Measurements from ENCODE around the gene FAM81B.

FAM81B gene

DNA sequence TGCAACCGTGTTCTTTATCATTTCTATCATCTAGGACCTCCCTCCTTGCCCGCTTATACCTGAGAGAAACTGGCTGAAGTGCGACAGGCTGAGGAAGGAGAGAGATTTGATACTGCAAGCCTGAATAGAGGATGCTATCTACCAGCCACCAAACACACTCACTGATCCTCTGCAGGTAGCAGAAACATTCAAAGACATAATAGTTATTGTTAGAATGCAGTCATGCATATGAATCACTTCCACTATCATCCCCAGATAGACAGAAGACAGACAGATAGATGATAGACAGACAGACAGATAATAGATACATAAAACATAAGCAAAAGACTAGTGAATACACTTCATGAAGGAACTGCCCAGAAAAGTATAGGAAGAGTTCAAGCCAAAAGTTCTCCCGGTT is 32.9 kb downstream of the FAM81B start:
- no peak for DNase-seq (ENCODE audit: low read depth)
- TF ChIP-seq CTCF (IDR thresholded peaks at IDR 0.05; ENCODE audit: low read length, missing control alignments), result no peak
- H3K4me3 ChIP-seq (replicated peaks; ENCODE audit: low read depth, low read length), result no peak overlapping the region

GRCh38 chr5:95424526-95424925 is 33.4 kb downstream of the FAM81B start:
- no peak for DNase-seq (ENCODE audit: low read depth)
- no peak overlapping the region for H3K4me3 ChIP-seq (replicated peaks; ENCODE audit: low read depth, low read length)
- TF ChIP-seq CTCF (IDR thresholded peaks at IDR 0.05; ENCODE audit: low read length, missing control alignments), result no peak

DNA sequence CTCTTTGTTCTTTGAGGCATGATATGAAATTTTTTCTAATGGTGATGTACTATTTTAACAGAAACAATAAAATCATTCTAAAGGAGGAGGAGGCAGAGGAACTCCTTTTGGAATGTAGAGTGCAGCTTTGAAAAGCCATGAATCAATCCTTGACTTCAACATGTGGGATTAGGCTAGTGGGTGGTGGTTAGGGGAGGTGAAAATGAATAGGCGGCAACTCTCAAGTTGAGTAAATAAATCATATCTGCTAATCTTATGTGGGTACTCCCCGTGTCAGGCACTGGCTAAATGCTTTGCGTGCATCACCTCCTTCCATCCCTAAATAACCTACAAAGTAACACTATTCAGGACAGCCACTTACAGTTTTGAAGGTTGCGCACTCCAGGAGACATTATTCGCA is 35.1 kb downstream of the FAM81B start:
- TF ChIP-seq CTCF (IDR thresholded peaks at IDR 0.05; ENCODE audit: low read length, missing control alignments), result no peak

DNA sequence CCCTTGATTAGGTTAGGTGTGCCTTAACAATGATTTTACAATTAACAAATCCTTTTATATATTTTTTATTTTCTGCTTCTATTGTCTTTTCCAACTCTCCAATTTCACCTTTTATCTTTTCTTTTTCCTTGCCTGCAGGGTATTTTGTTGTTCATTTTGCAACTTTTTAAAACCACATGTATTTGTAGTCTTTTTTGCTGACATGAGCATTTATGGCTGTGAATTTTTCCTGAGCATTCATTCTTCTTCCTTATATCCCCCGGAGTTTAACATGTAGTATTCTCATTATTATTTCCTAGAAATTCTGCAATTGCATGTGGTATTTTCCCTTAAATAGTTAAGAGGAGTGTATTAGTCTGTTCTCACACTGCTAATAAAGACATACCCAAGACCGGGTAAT is 41.6 kb downstream of the FAM81B start:
- no peak for TF ChIP-seq CTCF (IDR thresholded peaks at IDR 0.05; ENCODE audit: low read length, missing control alignments)
- no peak for DNase-seq (ENCODE audit: low read depth)
- no peak overlapping the region for H3K4me3 ChIP-seq (replicated peaks; ENCODE audit: low read depth, low read length)

More for the DNA sequence above, 35.1 kb downstream of the FAM81B start:
- no peak for DNase-seq (ENCODE audit: low read depth)
- H3K4me3 ChIP-seq (replicated peaks; ENCODE audit: low read depth, low read length), result no peak overlapping the region

DNA sequence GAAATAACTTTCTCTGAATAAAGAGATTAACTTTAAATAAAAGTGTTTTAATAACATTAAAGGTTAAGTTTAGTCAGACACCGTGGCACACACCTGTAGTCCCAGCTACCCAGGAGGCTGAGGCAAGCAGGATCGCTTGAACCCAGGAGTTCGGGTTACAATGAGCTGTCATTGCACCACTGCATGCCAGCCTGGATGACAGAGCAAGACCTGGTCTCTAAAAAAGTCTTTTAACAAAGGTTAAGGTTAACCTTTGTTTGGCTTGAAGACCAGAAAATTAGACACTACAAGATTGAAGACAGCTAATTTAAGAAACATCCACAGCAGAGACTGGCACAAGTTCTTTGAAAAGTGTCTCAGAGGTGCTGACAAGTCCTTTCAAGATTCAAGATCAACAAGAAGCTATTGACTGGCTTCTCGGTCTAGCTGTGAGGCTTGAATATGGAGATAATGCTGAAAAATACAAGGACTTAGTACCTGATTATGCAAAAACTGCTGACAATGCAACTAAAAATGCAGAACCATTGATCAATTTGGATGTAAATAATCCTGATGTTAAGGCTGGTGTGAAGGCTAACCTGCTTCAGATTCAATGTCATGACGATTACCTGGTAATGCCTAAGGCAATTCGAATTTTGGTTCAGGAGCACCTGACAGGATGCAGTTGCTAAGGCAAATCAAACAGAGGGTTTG is 48.8 kb downstream of the FAM81B start:
- TF ChIP-seq CTCF (IDR thresholded peaks at IDR 0.05; ENCODE audit: low read length, missing control alignments), result no peak
- H3K4me3 ChIP-seq (replicated peaks; ENCODE audit: low read depth, low read length), result no peak overlapping the region
- DNase-seq (ENCODE audit: low read depth), result no peak

DNA sequence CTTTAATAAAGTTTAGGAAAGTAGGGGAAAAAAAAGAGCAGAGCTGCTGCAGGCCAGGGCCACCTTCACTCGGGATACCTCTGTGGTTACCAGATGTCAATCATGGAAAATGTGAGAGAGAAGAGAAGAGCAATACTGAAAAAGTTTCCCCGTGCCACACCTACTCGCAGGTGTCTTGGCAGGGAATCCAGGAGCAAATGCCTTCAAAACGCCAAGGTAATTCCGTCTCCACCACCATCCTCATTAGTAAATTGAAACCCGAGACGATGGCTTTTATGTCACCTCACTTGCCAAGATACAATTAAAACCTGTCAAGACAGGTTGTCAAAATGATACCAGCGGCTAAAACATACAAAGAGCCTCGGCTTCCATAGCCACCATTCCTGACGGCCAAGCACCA is 49.7 kb downstream of the FAM81B start:
- TF ChIP-seq CTCF (IDR thresholded peaks at IDR 0.05; ENCODE audit: low read length, missing control alignments), result no peak
- DNase-seq (ENCODE audit: low read depth), result no peak
- H3K4me3 ChIP-seq (replicated peaks; ENCODE audit: low read depth, low read length), result no peak overlapping the region

- no peak overlapping the region for H3K4me3 ChIP-seq (replicated peaks; ENCODE audit: low read depth, low read length)
- DNase-seq (ENCODE audit: low read depth), result no peak
- no peak for TF ChIP-seq CTCF (IDR thresholded peaks at IDR 0.05; ENCODE audit: low read length, missing control alignments)
Measured at GRCh38 chr5:95441636-95442035, 50.5 kb downstream of the FAM81B start.
